Measurements from ENCODE around the gene ATP5IF1.

ATP5IF1 gene

DNA sequence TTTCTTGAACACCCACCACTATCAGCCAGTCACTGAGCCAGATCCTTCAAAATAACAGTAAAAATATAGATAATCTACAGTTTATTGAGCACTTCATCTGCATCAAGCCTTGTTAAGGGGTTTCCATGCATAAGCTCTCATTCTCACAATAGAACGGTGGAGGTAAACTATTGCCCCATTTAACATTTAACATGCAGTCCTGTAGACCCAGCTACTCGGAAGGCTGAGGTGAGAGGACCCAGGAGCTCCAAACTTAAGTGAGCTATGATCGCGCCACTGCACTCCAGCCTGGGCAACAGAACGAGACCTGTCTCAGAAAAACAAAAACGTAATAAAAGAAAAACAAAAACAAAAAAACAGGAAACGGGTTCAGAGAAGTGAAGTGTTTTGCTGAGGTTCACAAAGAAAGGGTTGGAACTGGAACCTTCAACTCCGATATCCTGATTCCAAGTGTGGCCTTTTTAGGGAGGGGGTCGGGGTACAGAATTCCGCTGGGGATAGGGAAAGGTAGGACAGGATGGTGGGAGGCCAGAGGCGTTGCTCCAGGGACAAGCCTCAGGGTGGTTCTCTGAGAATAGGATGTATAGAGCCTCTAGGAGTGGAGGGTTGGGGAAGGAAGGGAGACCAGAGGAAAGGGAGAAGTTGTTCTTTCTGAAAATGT, 11.8 kb downstream of the ATP5IF1 start:
- TF ChIP-seq, protein P1, sequence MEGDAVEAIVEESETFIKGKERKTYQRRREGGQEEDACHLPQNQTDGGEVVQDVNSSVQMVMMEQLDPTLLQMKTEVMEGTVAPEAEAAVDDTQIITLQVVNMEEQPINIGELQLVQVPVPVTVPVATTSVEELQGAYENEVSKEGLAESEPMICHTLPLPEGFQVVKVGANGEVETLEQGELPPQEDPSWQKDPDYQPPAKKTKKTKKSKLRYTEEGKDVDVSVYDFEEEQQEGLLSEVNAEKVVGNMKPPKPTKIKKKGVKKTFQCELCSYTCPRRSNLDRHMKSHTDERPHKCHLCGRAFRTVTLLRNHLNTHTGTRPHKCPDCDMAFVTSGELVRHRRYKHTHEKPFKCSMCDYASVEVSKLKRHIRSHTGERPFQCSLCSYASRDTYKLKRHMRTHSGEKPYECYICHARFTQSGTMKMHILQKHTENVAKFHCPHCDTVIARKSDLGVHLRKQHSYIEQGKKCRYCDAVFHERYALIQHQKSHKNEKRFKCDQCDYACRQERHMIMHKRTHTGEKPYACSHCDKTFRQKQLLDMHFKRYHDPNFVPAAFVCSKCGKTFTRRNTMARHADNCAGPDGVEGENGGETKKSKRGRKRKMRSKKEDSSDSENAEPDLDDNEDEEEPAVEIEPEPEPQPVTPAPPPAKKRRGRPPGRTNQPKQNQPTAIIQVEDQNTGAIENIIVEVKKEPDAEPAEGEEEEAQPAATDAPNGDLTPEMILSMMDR (IDR thresholded peaks at IDR 0.05): no peak
- Histone ChIP-seq H3K9me3 (no peaks in the 10 kb centered on the region), H3K4me3 (peak overlapping the region; percentile 53 to 70), H3K36me3 (no peaks in the 10 kb centered on the region), H3K27ac (peak overlapping the region; percentile 65 to 77), H3K4me1 (peaks cover 0 to 33% (median 23%) of the 10 kb centered on the region in 4 donors), H3K27me3 (peaks cover 0 to 4% of the 10 kb centered on the region in 2 donors)
- DNase-seq: no peak
- intact Hi-C loops (cut with DNase I; ENCODE audit: low total_unique reads): loop anchor here (5.0 kb wide), 1 partner anchor 80 kb away; the partner anchor contains the start of gene MED18

DNA sequence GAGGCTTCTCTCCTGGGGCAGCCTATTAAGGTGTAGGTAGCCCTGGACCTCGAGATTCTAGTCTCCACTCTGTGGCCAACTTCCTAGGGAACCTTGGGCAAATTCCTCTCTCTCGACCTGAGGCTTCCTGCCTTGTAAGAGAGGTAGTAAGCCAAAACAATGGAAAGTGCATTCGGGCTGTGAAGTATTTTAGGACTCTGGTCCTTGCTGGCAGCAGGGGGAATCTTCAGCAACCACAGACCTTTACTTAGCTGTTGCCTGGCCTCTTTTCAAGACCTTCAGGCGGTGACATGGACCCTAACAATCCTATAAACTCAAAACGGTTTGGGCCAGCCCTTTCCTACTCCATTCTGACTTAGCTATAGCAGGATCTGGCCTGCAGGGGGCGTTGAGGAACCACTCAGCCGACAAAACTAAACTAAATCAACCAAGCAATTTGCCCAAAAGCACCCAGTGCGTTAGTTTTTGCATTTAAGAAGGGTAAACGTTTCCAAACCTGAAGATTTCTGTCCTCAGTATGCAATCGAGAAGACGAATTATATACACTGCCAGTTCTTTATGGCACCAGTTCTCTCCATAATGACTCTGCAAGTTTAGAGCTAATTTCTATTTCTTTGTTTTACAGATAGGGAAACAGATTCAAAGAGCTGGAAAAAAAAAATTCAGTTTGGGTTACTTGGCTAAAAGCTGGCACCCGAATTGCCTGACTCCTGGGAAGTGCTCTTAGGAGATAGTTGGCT, 12.5 kb downstream of the ATP5IF1 start:
- TF ChIP-seq, protein P1 (IDR thresholded peaks at IDR 0.05): peak; percentile 84 to 88
- intact Hi-C loops (cut with DNase I; ENCODE audit: low total_unique reads): loop anchor here (5.0 kb wide), 1 partner anchor 79 kb away; the partner anchor contains the start of gene MED18
- Histone ChIP-seq H3K4me1 (peaks cover 0 to 33% (median 23%) of the 10 kb centered on the region in 4 donors), H3K4me3 (no peak overlapping the region), H3K9me3 (no peaks in the 10 kb centered on the region), H3K36me3 (no peaks in the 10 kb centered on the region), H3K27me3 (peaks cover 0 to 4% of the 10 kb centered on the region in 2 donors), H3K27ac (peak overlapping the region; percentile 65 to 77)
- DNase-seq: peak; percentile 88 to 90

DNA sequence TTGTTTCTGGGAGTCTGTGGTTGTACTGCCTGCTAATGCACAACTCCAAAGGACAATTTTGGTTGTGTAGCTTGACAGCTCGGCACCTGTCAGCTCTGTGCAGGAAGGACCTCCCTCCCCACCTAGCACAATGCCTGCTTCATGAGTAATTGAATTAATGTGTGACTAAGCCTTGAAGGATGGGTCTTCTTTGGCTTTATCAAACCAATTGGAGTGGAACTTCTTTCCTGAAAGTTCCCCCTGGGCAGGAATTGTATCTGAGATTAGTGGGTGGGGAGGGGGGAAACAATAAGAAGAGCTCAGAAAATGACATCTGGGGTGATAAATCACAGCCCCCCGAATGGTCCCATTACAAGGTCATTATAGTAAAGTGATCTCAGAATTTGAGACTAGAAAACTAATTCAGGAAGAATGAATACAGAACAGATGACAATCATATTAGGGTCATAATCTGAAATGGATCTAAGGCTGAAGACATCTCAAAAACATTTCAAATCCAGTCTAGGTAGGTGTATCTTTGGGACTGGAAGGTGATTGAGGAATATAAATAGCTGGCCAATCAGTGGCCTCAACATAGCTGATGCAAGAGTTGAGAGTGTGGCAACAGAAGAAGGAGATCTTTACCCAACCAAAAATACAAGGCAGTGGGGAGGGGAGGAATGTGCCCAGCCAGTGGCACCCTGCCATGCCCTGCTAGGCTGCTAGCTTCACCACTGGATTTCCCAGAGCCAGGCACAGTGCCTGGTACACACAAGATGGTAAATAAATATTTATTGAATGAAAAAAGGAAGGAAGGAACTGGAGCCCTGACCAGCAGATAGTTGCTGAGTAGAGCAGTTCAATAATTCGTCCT, 13.3 kb downstream of the ATP5IF1 start:
- H3K4me1 ChIP-seq: peaks cover 0 to 33% (median 23%) of the 10 kb centered on the region in 4 donors
- peak overlapping the region; percentile 65 to 77 for H3K27ac ChIP-seq
- no peaks in the 10 kb centered on the region for H3K36me3 ChIP-seq
- H3K27me3 ChIP-seq: peaks cover 0 to 7% of the 10 kb centered on the region in 2 donors
- intact Hi-C loops (cut with DNase I; ENCODE audit: low total_unique reads): loop anchor here (5.0 kb wide), 1 partner anchor 78 kb away; the partner anchor contains the start of gene MED18
- TF ChIP-seq, protein P1 (IDR thresholded peaks at IDR 0.05): no peak
- no peaks in the 10 kb centered on the region for H3K9me3 ChIP-seq
- H3K4me3 ChIP-seq: no peak overlapping the region
- DNase-seq: peak; percentile 48 to 84

DNA sequence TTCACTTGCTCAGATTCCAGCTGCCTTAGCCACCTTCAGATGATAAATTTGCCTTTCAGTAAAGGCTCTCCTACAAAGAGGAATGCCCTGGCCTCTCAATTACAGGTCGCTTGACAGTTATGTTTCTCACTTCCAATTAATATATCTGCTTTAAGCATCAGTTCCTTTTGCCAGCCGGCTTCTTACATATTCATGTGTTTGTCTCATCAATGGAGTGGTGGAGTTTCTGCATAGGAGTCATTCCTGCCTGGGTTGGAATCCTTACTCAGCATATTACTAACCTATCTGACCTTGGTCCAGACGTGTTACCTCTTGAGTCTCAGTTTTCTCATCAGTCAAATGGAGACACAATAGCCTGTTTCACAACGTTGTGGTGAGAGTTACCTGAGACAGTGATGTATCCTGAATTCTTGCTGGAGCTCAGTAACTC, 14.0 kb downstream of the ATP5IF1 start:
- no peak for DNase-seq
- peaks cover 0 to 33% (median 23%) of the 10 kb centered on the region in 4 donors for H3K4me1 ChIP-seq
- intact Hi-C loops (cut with DNase I; ENCODE audit: low total_unique reads): loop anchor here (5.0 to 10.0 kb wide), 2 partner anchors 77 to 255 kb away; partner anchors contain the start of genes MED18 and RCC1
- H3K27me3 ChIP-seq: peaks cover 0 to 9% of the 10 kb centered on the region in 2 donors
- H3K27ac ChIP-seq: no peak overlapping the region
- no peak overlapping the region for H3K4me3 ChIP-seq
- TF ChIP-seq, protein P1 (IDR thresholded peaks at IDR 0.05): no peak
- no peaks in the 10 kb centered on the region for H3K36me3 ChIP-seq
- no peaks in the 10 kb centered on the region for H3K9me3 ChIP-seq

All from tibial artery (tissue), 4 donors.